Neuron (in vitro differentiated cells): Measurements from ENCODE around the gene ANKRD13C.

Experiments used
- H2AFZ ChIP-seq: one replicate; pipeline ENCODE4 v1.6.1; 2013; ENCODE audit warnings: low read depth, mild to moderate bottlenecking, inconsistent platforms, low read length, moderate library complexity
- H3K27me3 ChIP-seq: one replicate; pipeline ENCODE4 v1.6.1; 2013; ENCODE audit warnings: low read length; ENCODE audit not compliant: insufficient read depth
- H3K36me3 ChIP-seq: one replicate; pipeline ENCODE4 v1.6.1; 2013; ENCODE audit warnings: low read length; ENCODE audit not compliant: insufficient read depth
- H3K4me1 ChIP-seq: one replicate; pipeline ENCODE4 v1.6.1; 2013; ENCODE audit warnings: low read length; ENCODE audit not compliant: insufficient read depth
- H3K4me3 ChIP-seq: 2 replicates; pipeline ENCODE4 v1.5.1; 2013; ENCODE audit warnings: mild to moderate bottlenecking, low read length, moderate library complexity
- H3K9me3 ChIP-seq: one replicate; pipeline ENCODE4 v1.6.1; 2013; ENCODE audit warnings: low read length

ANKRD13C gene

GRCh38 chr1:70315782-70316181 is 38.7 kb downstream of the ANKRD13C start:
- H3K4me3 ChIP-seq: no peak overlapping the region
- H3K4me1 ChIP-seq: no peaks in the 10 kb centered on the region
- H3K27me3 ChIP-seq: no peaks in the 10 kb centered on the region
- H3K36me3 ChIP-seq: peaks cover 6% of the 10 kb centered on the region
- H2AFZ ChIP-seq: no peak overlapping the region
- H3K9me3 ChIP-seq: no peaks in the 10 kb centered on the region

GRCh38 chr1:70314706-70315304 is 39.7 kb downstream of the ANKRD13C start:
- H3K9me3 ChIP-seq: no peaks in the 10 kb centered on the region
- peaks cover 6% of the 10 kb centered on the region for H3K36me3 ChIP-seq
- H3K27me3 ChIP-seq: no peaks in the 10 kb centered on the region
- no peak overlapping the region for H3K4me3 ChIP-seq
- no peaks in the 10 kb centered on the region for H3K4me1 ChIP-seq
- no peak overlapping the region for H2AFZ ChIP-seq

- H3K4me1 ChIP-seq: no peaks in the 10 kb centered on the region
- H3K27me3 ChIP-seq: no peaks in the 10 kb centered on the region
- H2AFZ ChIP-seq: no peak overlapping the region
- no peak overlapping the region for H3K4me3 ChIP-seq
- H3K36me3 ChIP-seq: peaks cover 11% of the 10 kb centered on the region
- H3K9me3 ChIP-seq: no peaks in the 10 kb centered on the region
These were observed 43.2 kb downstream of the ANKRD13C start for GRCh38 chr1:70311369-70311768.

DNA sequence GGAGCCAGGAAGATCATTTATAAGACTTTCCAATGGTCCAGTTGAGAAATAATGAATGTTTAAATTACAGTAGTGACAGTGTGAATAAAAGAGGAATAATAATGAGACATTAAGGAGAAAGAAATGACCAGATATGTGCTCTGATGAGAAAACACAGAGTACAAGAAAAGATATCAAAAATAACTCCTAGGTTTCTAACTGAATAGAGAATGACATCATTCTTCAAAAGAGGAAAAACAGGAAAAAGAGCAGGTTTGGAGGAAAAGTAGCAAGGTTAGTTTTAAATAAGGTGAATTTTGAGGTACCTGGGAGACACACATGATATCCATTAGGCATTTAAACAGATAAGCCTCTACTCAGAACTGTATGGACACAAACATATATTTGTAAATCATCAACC is 55.0 kb downstream of the ANKRD13C start:
- Histone ChIP-seq H3K4me3 (no peak overlapping the region), H3K27me3 (no peaks in the 10 kb centered on the region), H3K9me3 (no peaks in the 10 kb centered on the region), H2AFZ (no peak overlapping the region), H3K36me3 (peaks cover 36% of the 10 kb centered on the region), H3K4me1 (peaks cover 5% of the 10 kb centered on the region)

DNA sequence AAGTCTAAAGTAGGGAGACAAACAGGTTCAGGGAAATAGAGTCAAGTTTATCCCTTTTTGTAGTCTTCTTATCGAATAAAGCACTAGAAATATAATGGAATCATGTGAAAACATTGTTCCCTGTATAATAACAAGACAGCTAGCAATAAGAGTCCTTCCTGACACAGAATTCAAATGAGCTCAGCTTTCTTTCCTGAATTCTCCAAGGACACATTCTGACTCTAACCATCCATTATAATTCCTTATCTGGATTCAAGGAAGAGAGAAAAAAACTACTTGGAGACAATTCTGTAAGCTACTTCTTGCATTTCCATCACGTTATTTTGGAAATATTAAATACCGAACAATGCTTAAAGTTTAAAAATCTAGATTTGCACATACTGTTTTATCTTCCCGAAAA is 58.8 kb downstream of the ANKRD13C start:
- H3K36me3 ChIP-seq: peaks cover 51% of the 10 kb centered on the region

DNA sequence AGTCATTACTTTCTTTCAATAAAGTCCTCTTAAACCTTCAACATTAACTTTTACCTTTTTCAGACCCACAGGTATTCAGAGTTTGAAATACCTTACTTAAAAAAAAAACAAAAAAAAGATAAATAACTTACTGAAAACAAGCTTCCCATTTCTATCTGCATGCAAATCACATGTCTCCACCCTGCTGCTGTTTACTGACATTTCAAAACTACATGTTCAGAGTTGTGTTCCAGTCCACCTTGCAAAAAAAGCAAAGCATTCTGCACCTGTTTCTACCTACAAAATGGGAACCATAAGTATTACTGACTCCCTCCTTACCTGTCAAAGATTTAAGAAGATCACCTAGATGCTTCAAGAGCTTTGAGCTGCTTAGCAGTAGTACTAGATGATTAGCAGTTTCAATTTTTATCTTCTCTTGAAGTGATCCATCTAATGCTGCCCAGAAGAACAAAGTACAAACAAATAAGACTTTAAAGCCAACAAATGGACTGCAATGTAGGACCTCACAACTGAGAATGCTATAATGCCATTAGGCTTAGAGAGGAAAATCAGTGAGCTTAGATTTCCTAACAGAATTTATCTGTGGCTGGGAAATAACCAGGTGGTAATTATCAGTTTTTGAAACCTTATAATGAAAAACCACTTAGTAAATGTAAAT is 61.2 kb downstream of the ANKRD13C start:
- Histone ChIP-seq H3K4me3 (no peak overlapping the region), H3K36me3 (peaks cover 35% of the 10 kb centered on the region), H3K9me3 (no peaks in the 10 kb centered on the region), H3K27me3 (no peaks in the 10 kb centered on the region), H3K4me1 (peaks cover 13% of the 10 kb centered on the region), H2AFZ (no peak overlapping the region)

More for the DNA sequence above, 58.8 kb downstream of the ANKRD13C start:
- H3K4me3 ChIP-seq: no peak overlapping the region
- peaks cover 5% of the 10 kb centered on the region for H3K4me1 ChIP-seq
- H3K9me3 ChIP-seq: no peaks in the 10 kb centered on the region
- H3K27me3 ChIP-seq: no peaks in the 10 kb centered on the region
- no peak overlapping the region for H2AFZ ChIP-seq

DNA sequence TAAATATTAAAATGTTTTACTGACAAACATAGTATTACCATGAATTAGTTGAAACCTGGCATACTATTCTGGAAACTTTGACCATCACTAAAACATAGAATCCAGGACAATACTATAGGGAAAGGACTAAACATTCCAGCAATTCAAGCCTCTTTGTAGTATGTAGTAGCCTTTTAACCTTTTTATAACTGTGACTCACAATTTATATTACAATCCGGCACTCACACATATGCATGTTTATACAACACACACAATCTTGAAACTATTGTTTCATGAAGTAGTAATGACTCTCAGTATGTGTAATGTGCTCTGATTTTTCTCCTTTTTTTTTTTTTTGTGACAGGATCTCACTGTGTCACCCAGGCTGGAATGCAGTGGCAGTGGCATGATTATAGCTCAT is 64.3 kb downstream of the ANKRD13C start:
- Histone ChIP-seq H3K4me1 (peaks cover 8% of the 10 kb centered on the region), H3K9me3 (no peaks in the 10 kb centered on the region), H3K27me3 (no peaks in the 10 kb centered on the region), H3K36me3 (peaks cover 26% of the 10 kb centered on the region), H2AFZ (no peak overlapping the region), H3K4me3 (no peak overlapping the region)

DNA sequence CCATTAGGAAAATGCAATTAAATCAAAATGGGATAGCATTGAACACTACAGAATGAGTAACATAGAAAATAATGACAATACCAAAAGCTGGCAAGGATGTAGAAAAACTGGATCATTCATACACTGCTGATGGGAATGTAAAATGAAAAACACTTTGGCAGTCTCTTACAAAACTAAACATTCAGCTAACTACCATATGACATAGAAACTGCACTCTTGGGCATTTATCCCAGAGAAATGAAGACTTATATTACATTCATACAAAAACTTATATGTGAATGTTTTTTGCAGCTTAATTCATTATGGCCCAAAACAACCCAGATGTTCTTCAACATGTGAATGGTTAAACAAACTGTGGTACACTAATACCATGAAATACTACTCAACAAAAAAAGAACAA is 66.4 kb downstream of the ANKRD13C start:
- Histone ChIP-seq H3K9me3 (no peaks in the 10 kb centered on the region), H3K4me1 (peaks cover 8% of the 10 kb centered on the region), H3K4me3 (no peak overlapping the region), H3K36me3 (peaks cover 21% of the 10 kb centered on the region), H3K27me3 (no peaks in the 10 kb centered on the region), H2AFZ (no peak overlapping the region)

DNA sequence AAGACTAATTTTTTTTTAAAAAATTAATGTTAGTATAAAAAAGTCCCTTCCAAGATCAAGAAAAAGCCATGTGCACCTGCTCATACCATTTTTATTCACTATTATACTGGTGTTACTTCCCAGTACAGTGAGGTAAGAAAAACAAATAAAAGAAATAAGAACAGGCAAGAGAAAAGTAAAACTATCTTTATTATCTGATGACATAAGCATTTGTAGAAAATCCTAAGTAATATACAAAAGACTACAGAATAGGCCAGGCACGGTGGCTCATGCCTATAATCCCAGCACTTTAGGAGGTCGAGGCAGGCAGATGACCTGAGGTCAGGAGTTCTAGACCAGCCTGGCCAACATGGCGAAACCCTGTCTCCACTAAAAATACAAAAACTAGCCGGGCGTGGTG is 68.1 kb downstream of the ANKRD13C start:
- Histone ChIP-seq H3K4me3 (no peak overlapping the region), H3K4me1 (peaks cover 8% of the 10 kb centered on the region), H2AFZ (no peak overlapping the region), H3K27me3 (no peaks in the 10 kb centered on the region), H3K36me3 (peaks cover 13% of the 10 kb centered on the region), H3K9me3 (no peaks in the 10 kb centered on the region)

DNA sequence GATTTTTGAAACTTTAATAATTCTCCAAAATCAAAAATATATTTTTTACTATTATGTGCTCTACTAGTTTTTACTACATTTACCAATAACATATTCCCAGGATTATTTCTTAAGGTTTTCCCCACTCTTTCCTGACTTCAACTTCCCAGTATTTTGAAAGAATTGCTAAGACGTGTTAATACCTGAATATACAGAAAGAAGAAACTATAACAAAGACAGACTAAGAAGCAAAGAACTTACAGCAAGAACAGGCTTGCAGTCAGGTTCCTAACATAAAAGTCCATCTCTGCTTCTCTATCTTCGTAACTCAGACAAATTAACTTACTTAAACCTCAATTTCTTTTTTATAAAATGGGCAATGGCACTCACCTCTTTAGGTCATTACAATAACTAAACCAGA is 70.2 kb downstream of the ANKRD13C start:
- H3K27me3 ChIP-seq: no peaks in the 10 kb centered on the region
- no peaks in the 10 kb centered on the region for H3K9me3 ChIP-seq
- no peak overlapping the region for H3K4me3 ChIP-seq
- no peak overlapping the region for H2AFZ ChIP-seq
- no peaks in the 10 kb centered on the region for H3K4me1 ChIP-seq
- H3K36me3 ChIP-seq: peaks cover 10% of the 10 kb centered on the region

GRCh38 chr1:70278710-70279109 is 75.8 kb downstream of the ANKRD13C start:
- Histone ChIP-seq H3K36me3 (peaks cover 23% of the 10 kb centered on the region), H3K4me3 (no peak overlapping the region), H3K27me3 (no peaks in the 10 kb centered on the region), H3K4me1 (no peaks in the 10 kb centered on the region), H3K9me3 (no peaks in the 10 kb centered on the region), H2AFZ (no peak overlapping the region)

GRCh38 chr1:70277875-70278274 is 76.6 kb downstream of the ANKRD13C start:
- Histone ChIP-seq H3K9me3 (no peaks in the 10 kb centered on the region), H3K27me3 (no peaks in the 10 kb centered on the region), H2AFZ (no peak overlapping the region), H3K4me1 (no peaks in the 10 kb centered on the region), H3K4me3 (no peak overlapping the region), H3K36me3 (peaks cover 28% of the 10 kb centered on the region)

- H2AFZ ChIP-seq: no peak overlapping the region
- no peaks in the 10 kb centered on the region for H3K27me3 ChIP-seq
- H3K4me3 ChIP-seq: no peak overlapping the region
- H3K9me3 ChIP-seq: peaks cover 2% of the 10 kb centered on the region
- peaks cover 28% of the 10 kb centered on the region for H3K36me3 ChIP-seq
- no peaks in the 10 kb centered on the region for H3K4me1 ChIP-seq
These were observed 88.6 kb downstream of the ANKRD13C start for GRCh38 chr1:70265946-70266345.

GRCh38 chr1:70264839-70265238 is 89.7 kb downstream of the ANKRD13C start:
- Histone ChIP-seq H3K4me3 (no peak overlapping the region), H2AFZ (no peak overlapping the region), H3K36me3 (peaks cover 21% of the 10 kb centered on the region)

More at GRCh38 chr1:70264839-70265238, 89.7 kb downstream of the ANKRD13C start:
- no peaks in the 10 kb centered on the region for H3K4me1 ChIP-seq
- H3K9me3 ChIP-seq: peaks cover 2% of the 10 kb centered on the region
- no peaks in the 10 kb centered on the region for H3K27me3 ChIP-seq
